ENCODE results near the gene ALDH5A1.
"Not testable (repeated sequence)": the region's sequence is repeated elsewhere in the genome, so short reads cannot be mapped to it uniquely, and the experiment has no call there.

ALDH5A1 gene

DNA sequence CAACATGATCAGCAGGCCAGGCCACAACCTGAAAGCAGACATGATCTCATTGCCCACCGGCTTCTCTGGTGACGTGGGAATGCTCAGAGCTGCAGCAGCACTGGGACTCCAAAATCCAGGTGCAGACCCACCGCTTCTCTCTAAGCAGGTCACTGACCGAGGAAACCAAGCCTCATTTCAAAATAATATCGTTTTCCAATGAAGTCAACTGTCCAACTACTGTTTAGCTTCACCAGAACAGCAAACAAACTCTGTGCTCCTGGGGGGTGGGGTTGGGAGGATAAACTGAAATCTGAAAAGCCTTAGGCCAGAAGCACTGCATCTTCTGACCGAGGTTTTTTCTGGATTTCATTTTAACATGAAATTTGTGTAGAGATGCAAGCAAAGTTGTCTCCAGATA lies 5.3 kb upstream of the ALDH5A1 start, which contains the start of gene GPLD1:
TSS of gene GPLD1 (minus strand) at position 109 of the 400 bp plus-strand sequence. CDS start at position 42, 67 bp downstream.
- DNase-seq = no peak

GRCh38 chr6:24489881-24490280 lies 4.9 kb upstream of the ALDH5A1 start:
- DNase-seq = no peak

- no peak for DNase-seq
Measured at GRCh38 chr6:24490948-24491347, 3.8 kb upstream of the ALDH5A1 start.

DNA sequence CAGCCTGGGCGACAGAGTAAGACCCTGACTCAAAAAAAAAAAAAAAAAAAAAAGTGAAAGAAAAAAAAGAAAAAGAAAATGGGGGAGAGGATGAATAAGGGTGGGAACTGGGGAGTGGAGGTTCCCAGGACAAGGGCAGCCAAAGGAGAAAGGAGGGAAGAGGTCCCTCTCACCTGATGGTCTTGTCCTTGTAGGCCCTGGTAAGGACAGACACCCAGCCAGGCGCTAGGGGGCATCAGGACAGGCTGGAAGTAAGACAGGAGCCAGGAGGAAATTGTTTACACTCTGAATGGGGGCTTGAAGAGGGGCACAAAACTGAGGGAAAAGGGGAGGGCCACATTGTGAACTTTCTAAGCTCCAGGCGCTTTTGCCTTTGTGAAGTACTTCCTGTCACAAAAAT lies 2.3 kb upstream of the ALDH5A1 start:
- no peak for DNase-seq

DNA sequence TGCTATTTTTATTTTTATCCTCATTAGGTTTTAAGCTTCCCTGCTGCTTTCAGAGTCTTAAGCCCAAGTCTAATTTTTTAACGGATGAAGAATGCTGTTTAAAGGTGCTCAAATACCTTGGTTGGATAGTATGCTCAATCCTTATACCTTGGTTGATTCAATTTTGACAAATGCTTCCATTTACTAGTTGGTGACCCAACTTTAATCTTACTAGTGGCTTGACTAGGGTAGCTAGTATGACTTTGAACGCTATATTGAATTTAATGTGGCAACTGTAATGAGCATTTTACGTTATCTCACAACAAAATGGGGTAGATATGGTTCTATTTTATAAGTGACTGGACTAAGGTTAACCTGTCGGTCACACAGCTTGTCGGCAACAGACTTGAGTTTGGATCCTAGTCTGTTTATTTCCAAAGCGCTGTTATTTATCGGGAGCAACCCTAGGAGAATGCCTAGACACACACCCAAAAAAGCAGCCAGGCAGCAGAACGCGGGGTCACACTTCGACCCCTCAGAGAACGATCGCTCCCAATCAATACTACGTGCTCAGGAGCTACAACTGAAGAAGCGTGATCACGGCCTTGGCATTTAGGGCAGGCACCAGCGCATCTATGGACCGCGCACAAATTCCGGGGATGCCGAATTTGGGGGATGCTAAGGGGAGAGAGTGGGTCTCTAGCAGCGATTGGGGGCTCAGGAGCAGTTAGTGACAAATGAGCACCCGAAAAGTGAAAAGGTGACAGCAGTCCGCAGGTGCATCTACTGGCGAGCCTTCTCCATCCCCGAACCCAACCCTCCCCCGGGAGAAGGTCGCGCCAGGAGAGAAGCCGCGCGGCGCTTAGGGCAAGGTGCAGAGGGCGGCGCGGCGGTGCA lies 586 bp upstream of the ALDH5A1 start:
- DNase-seq = no peak

DNA sequence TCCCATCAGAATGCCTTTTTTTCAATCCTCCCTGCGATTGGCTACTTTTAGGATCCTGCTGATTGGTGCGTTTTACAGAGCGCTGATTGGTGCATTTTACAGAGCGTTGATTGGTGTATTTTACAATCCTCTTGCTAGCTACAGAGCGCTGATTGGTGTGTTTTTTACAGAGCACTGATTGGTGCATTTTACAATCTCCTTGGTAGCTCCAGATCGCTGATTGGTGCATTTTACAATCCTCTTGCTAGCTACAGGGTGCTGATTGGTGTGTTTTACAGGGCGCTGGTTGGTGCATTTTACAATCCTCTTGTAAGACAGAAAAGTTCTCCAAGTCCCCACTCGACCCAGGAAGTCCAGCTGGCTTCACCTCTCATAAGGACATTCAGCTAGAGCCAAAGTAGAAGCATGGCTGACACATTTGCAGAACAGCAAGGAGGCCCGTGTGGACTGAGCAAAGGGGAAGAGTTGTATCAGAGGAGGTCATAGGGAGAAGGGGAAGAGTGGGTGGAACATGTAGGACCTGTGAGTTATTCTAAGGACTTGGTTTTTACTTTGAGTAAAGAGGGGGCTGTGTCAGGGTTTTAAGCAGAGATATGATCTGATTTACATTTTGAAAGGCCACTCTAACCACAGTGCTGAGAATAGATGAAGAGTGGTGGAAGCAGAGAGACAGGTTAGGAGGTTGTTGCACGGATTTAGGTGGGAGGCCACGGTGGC lies 2.6 kb downstream of the ALDH5A1 start:
- DNase-seq = no peak

- no peak for DNase-seq
Measured at GRCh38 chr6:24500683-24501082, 5.9 kb downstream of the ALDH5A1 start.

GRCh38 chr6:24501374-24501773 lies 6.6 kb downstream of the ALDH5A1 start:
- DNase-seq = no peak

DNA sequence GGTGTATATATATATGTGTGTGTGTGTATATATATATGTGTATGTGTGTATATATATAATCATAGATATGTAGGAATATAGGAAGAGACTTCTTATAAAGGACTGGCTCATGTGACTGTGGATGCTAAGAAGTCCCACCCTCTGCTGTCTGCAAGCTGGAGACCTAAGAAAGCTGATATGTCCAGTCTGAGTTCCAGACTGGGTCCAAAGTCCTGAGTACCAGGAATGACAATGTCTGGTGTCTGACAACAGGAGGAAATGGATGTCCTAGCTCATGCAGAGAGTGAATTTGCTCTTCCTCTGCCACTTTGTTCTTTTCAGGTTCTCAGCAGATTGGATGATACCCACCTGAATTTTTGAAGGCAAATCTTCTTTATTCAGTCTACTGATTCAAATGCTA lies 7.1 kb downstream of the ALDH5A1 start:
- no peak for DNase-seq

DNA sequence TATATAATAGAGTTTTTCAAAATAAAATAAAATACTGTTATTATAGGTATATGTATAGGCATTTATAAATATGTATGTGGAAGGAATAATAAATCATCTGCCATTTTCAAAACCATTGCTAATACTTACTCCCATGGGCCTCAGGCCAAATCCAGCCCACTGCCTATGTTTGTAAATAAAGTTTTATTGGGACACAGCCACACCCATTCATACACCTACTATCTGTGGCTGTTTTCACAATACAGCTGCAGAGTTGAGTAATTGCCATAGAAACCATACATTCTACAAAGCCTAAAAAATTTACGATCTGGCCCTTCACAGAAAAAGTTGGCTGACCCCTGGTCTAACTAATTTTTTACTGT lies 9.5 kb downstream of the ALDH5A1 start:
- DNase-seq = no peak

DNA sequence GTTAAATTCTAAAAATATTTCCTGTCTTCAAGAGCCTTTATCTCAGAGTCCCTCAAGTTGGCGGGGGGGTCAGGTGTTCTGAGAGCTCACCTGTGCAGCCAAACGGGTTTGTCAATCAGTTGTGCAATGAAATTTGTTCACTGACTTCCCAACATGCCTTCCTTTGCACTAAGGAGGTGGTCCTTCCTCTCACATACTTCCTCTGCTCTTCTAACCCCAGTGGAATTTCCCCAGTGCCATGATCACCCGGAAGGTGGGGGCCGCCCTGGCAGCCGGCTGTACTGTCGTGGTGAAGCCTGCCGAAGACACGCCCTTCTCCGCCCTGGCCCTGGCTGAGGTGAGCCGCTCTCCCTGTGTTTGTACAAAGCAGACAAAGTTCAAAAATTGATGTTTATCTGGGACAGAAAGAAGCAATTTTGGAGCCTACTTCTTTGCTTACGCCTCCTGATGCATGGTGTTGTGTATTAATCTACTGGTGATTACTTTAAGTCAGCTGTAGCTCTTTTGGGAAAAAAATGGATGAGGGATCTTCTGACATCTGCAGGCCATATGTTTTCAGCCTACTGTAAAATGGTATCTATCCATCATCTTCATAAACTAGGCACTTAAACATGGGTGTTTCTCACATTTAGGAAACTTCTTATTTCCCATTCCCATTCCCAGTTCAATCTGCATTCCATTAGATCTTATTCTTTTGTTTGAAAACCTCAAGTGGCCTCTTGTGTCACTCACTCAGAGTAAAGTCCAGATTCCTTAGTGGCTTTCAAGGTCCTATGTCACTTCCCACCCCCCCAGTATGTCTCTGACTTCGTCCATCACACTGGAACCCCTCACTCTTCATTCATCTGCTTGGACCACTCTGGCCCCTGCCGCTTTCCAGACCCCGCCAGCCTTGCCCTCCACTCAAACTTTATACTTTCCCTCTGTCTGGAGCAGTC lies 10.1 kb downstream of the ALDH5A1 start:
- no peak for DNase-seq

- no peak for DNase-seq
Measured at GRCh38 chr6:24506814-24507520, 12.2 kb downstream of the ALDH5A1 start.

DNA sequence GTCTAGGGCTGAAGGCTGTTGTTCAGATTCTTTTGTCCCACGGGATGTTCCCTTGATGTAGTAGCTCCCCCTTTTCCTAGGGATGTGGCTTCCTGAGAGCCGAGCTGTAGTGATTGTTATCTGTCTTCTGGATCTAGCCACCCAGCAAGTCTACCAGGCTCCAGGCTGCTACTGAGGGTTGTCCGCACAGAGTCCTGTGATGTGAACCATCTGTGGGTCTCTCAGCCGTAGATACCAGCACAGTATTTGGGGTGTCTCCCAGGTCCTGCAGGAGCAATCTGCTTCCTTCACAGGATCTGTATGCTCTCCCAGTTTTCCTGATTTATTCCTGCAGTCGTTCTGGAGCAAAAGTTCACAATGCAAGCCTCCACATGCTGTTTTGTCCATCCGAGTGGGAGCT lies 17.2 kb downstream of the ALDH5A1 start:
- DNase-seq = not testable (repeated sequence)

- DNase-seq = no peak
Measured at GRCh38 chr6:24513602-24514001, 18.8 kb downstream of the ALDH5A1 start.

- no peak for DNase-seq
Measured at GRCh38 chr6:24517659-24518543, 23.1 kb downstream of the ALDH5A1 start.

DNA sequence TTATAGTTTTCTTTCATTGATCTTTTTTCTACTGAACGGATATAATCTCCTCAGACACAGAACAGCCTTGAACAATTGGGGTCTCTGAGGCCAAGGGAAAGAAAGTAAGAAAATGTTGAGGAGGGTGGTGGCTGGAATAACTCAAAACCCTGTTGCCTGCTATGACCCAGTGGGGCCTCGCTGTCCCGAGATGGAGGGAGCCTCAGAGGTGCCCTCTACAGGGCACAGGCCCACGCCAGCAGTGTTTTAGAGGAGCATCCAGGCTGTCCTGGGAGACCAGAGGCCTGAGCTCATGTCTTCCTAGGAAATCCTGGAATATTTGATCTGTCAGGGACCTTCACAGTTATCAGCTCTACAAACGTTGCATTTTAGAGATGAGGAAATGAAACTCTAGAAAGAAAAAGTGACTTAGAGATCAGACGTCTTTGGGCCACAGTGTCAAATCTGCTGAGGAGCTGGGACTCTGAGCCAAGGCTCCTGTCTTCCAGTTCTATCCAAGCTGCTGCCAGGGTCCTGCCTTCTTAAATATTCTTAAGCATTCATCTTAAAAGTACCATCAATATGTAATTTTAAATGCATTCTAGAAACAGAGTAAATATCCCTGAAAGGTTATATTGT lies 26.3 kb downstream of the ALDH5A1 start:
- no peak for DNase-seq

DNA sequence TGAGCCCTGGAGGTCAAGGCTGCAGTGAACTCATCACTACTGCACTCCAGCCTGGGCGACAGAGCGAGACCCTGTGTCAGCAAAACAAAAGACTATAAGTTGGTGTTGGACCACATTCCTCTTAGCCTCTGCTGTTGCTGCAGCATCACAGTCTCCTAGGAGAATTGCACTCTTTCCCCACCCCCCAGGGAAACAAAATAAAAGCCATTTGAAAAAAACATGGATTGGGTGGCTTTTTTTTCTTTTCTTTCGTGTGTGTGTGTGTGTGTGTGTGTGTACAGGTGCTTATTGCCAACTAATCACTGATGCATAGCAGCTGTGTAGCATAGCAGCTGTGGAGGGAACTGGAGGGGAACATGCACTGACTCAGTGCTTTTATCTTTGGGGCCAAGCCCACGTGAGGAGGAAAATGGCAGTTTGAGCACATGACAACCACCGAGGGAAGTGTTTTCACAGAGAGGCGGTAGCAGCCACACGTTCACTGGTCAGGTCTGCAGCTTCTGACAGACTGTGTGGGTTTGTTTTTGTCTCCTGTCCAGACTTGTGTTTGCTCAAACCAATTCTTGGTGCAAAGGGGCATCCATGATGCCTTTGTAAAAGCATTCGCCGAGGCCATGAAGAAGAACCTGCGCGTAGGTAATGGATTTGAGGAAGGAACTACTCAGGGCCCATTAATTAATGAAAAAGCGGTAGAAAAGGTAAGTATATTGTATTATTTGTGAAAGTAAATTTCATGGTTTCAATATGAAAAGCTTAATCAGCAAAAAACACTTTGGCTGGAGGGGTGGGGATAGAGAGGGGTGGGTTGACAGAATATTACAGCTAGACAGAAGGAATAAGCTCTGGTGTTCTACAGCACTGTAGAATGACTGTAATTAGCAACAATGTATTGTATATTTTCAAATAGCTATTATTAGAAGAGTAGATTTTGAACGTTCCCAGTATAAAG lies 27.7 kb downstream of the ALDH5A1 start:
- no peak for DNase-seq

- DNase-seq = no peak
Measured at GRCh38 chr6:24524329-24524728, 29.6 kb downstream of the ALDH5A1 start.

DNA sequence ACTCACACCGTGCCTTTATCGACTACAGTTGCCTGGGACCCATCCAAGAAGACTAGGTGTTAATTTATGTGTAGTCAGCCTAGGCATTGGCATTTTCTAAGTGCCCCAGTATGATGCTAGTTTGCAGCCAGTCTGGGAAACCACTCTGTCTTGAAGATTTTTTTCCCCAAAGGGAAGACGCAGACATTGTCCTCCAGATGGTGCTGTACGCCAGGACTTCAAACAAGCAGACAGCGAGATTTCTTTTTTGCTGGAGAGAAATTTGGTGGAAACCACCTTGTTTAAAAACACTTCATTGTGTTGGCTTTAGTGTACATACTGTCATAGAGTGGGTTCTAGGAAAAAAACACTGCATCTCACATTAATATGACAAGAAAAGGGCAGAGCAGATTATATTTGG lies 30.0 kb downstream of the ALDH5A1 start:
- no peak for DNase-seq

GRCh38 chr6:24529985-24530384 lies 35.2 kb downstream of the ALDH5A1 start:
- no peak for DNase-seq
